Mammary epithelial cell (primary cell): ENCODE measurements around the gene STIM2.

Experiments
- CTCF ChIP-seq, 2 donors: IDR thresholded peaks in 1 of 2; conservative IDR thresholded peaks in 1 of 2; 2 replicates each; pipeline ENCODE4 v1.5.1; 2011 to 2012; ENCODE audit warnings: inconsistent platforms in 2 of 2, low read length in 2 of 2, mild to moderate bottlenecking in 2 of 2, control low read depth in 1 of 2, low read depth in 1 of 2; ENCODE audit not compliant: insufficient read depth in 1 of 2; ENCODE audit errors: extremely low read depth in 1 of 2
- EZH2 ChIP-seq: IDR thresholded peaks from 2 replicates; pipeline ENCODE4 v1.6.1; 2012; ENCODE audit warnings: low read length, inconsistent platforms, borderline replicate concordance

- TF ChIP-seq CTCF (conservative IDR thresholded peaks at IDR 0.05 in 1 of 2, IDR thresholded peaks at IDR 0.05 in 1 of 2; ENCODE audit: extremely low read depth in 1 of 2, insufficient read depth in 1 of 2, low read depth in 1 of 2, low read length in 2 of 2) (no peak), EZH2 (no peak)
Observed at GRCh38 chr4:27008679-27009078, 148.0 kb downstream of the STIM2 start.
